Gastroesophageal sphincter (tissue), 3 donors: ENCODE measurements around the gene NUP210L.

Experiments
- CTCF ChIP-seq, 4 experiments: fragments of 200-600 bp in 2 of 4; fragments of 450-650 bp in 2 of 4; sonication (generic) in 1 of 4; IDR thresholded peaks; one replicate each; pipeline ENCODE4 v1.5.1; 2017 to 2019; ENCODE audit warnings: antibody characterized with exemption in 4 of 4, mild to moderate bottlenecking in 2 of 4, moderate library complexity in 2 of 4
- EP300 ChIP-seq: sonication (generic); formaldehyde crosslinking; IDR thresholded peaks from one replicate; pipeline ENCODE4 v1.6.1; 2017; ENCODE audit warnings: antibody characterized with exemption, mild to moderate bottlenecking
- POLR2A ChIP-seq, 2 donors: fragments of 450-650 bp; IDR thresholded peaks; one replicate each; pipeline ENCODE4 v1.6.1; 2017; ENCODE audit warnings: antibody characterized with exemption in 2 of 2, mild to moderate bottlenecking in 2 of 2, moderate library complexity in 1 of 2
- POLR2AphosphoS5 ChIP-seq: sonication (generic); formaldehyde crosslinking; IDR thresholded peaks from one replicate; pipeline ENCODE4 v1.6.1; 2017; ENCODE audit warnings: antibody characterized with exemption

GRCh38 chr1:154190550-154190949 lies 35.7 kb upstream of the NUP210L start:
- TF ChIP-seq CTCF (IDR thresholded peaks at IDR 0.05) (no peak), POLR2A (IDR thresholded peaks at IDR 0.05) (no peak), POLR2AphosphoS5 (no peak), EP300 (no peak)
